Measurements from ENCODE around the gene RBMS3.
"Not testable (repeated sequence)": the region's sequence is repeated elsewhere in the genome, so short reads cannot be mapped to it uniquely, and the experiment has no call there.

RBMS3 gene

GRCh38 chr3:29393946-29394345 lies 113.1 kb downstream of the RBMS3 start:
- not testable (repeated sequence) for DNase-seq

- no peak for DNase-seq
Observed at GRCh38 chr3:29397406-29397805, 116.5 kb downstream of the RBMS3 start.

- no peak for DNase-seq
Observed at GRCh38 chr3:29398787-29399186, 117.9 kb downstream of the RBMS3 start.

- DNase-seq, result no peak
Observed at GRCh38 chr3:29406291-29406832, 125.5 kb downstream of the RBMS3 start.

- no peak for DNase-seq
Observed at GRCh38 chr3:29408676-29409075, 127.8 kb downstream of the RBMS3 start.

GRCh38 chr3:29409409-29409808 lies 128.5 kb downstream of the RBMS3 start:
- DNase-seq, result no peak

GRCh38 chr3:29410220-29410619 lies 129.3 kb downstream of the RBMS3 start:
- DNase-seq, result no peak

GRCh38 chr3:29410660-29411405 lies 130.0 kb downstream of the RBMS3 start:
- peak; percentile 16 for DNase-seq

GRCh38 chr3:29412110-29412509 lies 131.2 kb downstream of the RBMS3 start:
- DNase-seq, result no peak

GRCh38 chr3:29414468-29415224 lies 133.8 kb downstream of the RBMS3 start:
- no peak for DNase-seq

- DNase-seq, result no peak
Observed at GRCh38 chr3:29415482-29416223, 134.8 kb downstream of the RBMS3 start.

GRCh38 chr3:29416514-29416913 lies 135.6 kb downstream of the RBMS3 start:
- DNase-seq, result no peak

- no peak for DNase-seq
Observed at GRCh38 chr3:29420106-29420505, 139.2 kb downstream of the RBMS3 start.

GRCh38 chr3:29426302-29427226 lies 145.7 kb downstream of the RBMS3 start:
- DNase-seq, result no peak

GRCh38 chr3:29427266-29428103 lies 146.6 kb downstream of the RBMS3 start:
- DNase-seq, result no peak

GRCh38 chr3:29429055-29429679 lies 148.3 kb downstream of the RBMS3 start:
- no peak for DNase-seq

- no peak for DNase-seq
Observed at GRCh38 chr3:29430558-29430971, 149.7 kb downstream of the RBMS3 start.

- no peak for DNase-seq
Observed at GRCh38 chr3:29436612-29437323, 155.9 kb downstream of the RBMS3 start.

- no peak for DNase-seq
Observed at GRCh38 chr3:29438580-29438979, 157.7 kb downstream of the RBMS3 start.
